Mesodermal cell (in vitro differentiated cells): Measurements from ENCODE around the gene RALGPS1.

Experiments used
- H3K27ac ChIP-seq: 2 replicates; pipeline ENCODE4 v1.7.0; 2013; ENCODE audit warnings: mild to moderate bottlenecking, low read depth, low read length, moderate library complexity; ENCODE audit not compliant: severe bottlenecking
- H3K36me3 ChIP-seq: 2 replicates; pipeline ENCODE4 v1.7.1; 2013; ENCODE audit warnings: mild to moderate bottlenecking, low read length, moderate library complexity; ENCODE audit not compliant: control insufficient read depth, insufficient read depth
- H3K4me1 ChIP-seq: one replicate; pipeline ENCODE4 v1.7.1; 2013; ENCODE audit warnings: mild to moderate bottlenecking, low read length; ENCODE audit not compliant: insufficient read depth, control insufficient read depth, poor library complexity, severe bottlenecking
- H3K4me3 ChIP-seq: 2 replicates; pipeline ENCODE4 v1.7.0; 2013; ENCODE audit warnings: low read length, control low read depth, mild to moderate bottlenecking; ENCODE audit not compliant: insufficient read depth, poor library complexity, severe bottlenecking; ENCODE audit errors: extremely low read depth
- H3K9me3 ChIP-seq: 2 replicates; pipeline ENCODE4 v1.7.1; 2013; ENCODE audit warnings: mild to moderate bottlenecking, low read length, moderate library complexity; ENCODE audit not compliant: control insufficient read depth
- WGBS, 2 experiments: methylation state at CpG; one replicate each; pipeline ENCODE4 v1.1.5; 2013; ENCODE audit warnings: missing lambda C conversion rate in 2 of 2; ENCODE audit not compliant: insufficient coverage in 2 of 2; 5-methylcytosine and 5-hydroxymethylcytosine counted together

The RALGPS1 gene

GRCh38 chr9:127113191-127113972, 198.8 kb downstream of the RALGPS1 start:
- H3K4me3 ChIP-seq, result no peak overlapping the region
- H3K9me3 ChIP-seq, result no peaks in the 10 kb centered on the region
- H3K4me1 ChIP-seq, result peaks cover 23% of the 10 kb centered on the region
- H3K36me3 ChIP-seq, result no peaks in the 10 kb centered on the region
- 87 to 92% methylated on average over 7 to 9 of the region's 10 CpGs for WGBS, 2 experiments
- H3K27ac ChIP-seq, result no peak overlapping the region

- no peaks in the 10 kb centered on the region for H3K36me3 ChIP-seq
- no peak overlapping the region for H3K4me3 ChIP-seq
- WGBS, 2 experiments, result 94 to 100% methylated on average over 4 to 5 of the region's 5 CpGs
Measured at GRCh38 chr9:127114606-127115005, 200.0 kb downstream of the RALGPS1 start.

GRCh38 chr9:127116088-127116726, 201.6 kb downstream of the RALGPS1 start:
- 95 to 97% methylated on average over 4 of the region's 6 CpGs for WGBS, 2 experiments
- peaks cover 29% of the 10 kb centered on the region for H3K4me1 ChIP-seq
- H3K9me3 ChIP-seq, result no peaks in the 10 kb centered on the region
- no peak overlapping the region for H3K4me3 ChIP-seq
- no peak overlapping the region for H3K27ac ChIP-seq
- H3K36me3 ChIP-seq, result no peaks in the 10 kb centered on the region

More at GRCh38 chr9:127114606-127115005, 200.0 kb downstream of the RALGPS1 start:
- Histone ChIP-seq H3K4me1 (peaks cover 27% of the 10 kb centered on the region), H3K9me3 (no peaks in the 10 kb centered on the region), H3K27ac (no peak overlapping the region)

GRCh38 chr9:127116957-127117356, 202.4 kb downstream of the RALGPS1 start:
- H3K36me3 ChIP-seq, result no peaks in the 10 kb centered on the region
- no peaks in the 10 kb centered on the region for H3K9me3 ChIP-seq
- no peak overlapping the region for H3K27ac ChIP-seq
- H3K4me3 ChIP-seq, result no peak overlapping the region
- WGBS, 2 experiments, result 62 to 86% methylated on average over 2 of the region's 2 CpGs
- H3K4me1 ChIP-seq, result peaks cover 34% of the 10 kb centered on the region

- Histone ChIP-seq H3K4me1 (peaks cover 34% of the 10 kb centered on the region), H3K9me3 (no peaks in the 10 kb centered on the region), H3K4me3 (no peak overlapping the region), H3K27ac (no peak overlapping the region), H3K36me3 (no peaks in the 10 kb centered on the region)
- WGBS, 2 experiments, result 95 to 100% methylated on average over 2 to 4 of the region's 4 CpGs
Measured at GRCh38 chr9:127117801-127118200, 203.2 kb downstream of the RALGPS1 start.

GRCh38 chr9:127118597-127119319, 204.2 kb downstream of the RALGPS1 start:
- no peak overlapping the region for H3K27ac ChIP-seq
- H3K36me3 ChIP-seq, result no peaks in the 10 kb centered on the region
- no peaks in the 10 kb centered on the region for H3K9me3 ChIP-seq
- no peak overlapping the region for H3K4me3 ChIP-seq
- H3K4me1 ChIP-seq, result peaks cover 38% of the 10 kb centered on the region
- WGBS, 2 experiments, result 89 to 96% methylated on average over 4 to 6 of the region's 8 CpGs

GRCh38 chr9:127119320-127119709, 204.7 kb downstream of the RALGPS1 start:
- no peaks in the 10 kb centered on the region for H3K36me3 ChIP-seq
- H3K4me3 ChIP-seq, result no peak overlapping the region
- no peaks in the 10 kb centered on the region for H3K9me3 ChIP-seq
- 90 to 97% methylated on average over 3 of the region's 4 CpGs for WGBS, 2 experiments
- no peak overlapping the region for H3K27ac ChIP-seq
- peaks cover 38% of the 10 kb centered on the region for H3K4me1 ChIP-seq

GRCh38 chr9:127121628-127122175, 207.1 kb downstream of the RALGPS1 start:
- Histone ChIP-seq H3K27ac (peak overlapping the region; percentile 73), H3K36me3 (no peaks in the 10 kb centered on the region), H3K4me1 (peaks cover 30% of the 10 kb centered on the region), H3K4me3 (peak overlapping the region; percentile 60), H3K9me3 (no peaks in the 10 kb centered on the region)
- 19 to 22% methylated on average over 15 to 20 of the region's 20 CpGs for WGBS, 2 experiments

GRCh38 chr9:127122176-127123063, 207.8 kb downstream of the RALGPS1 start, which contains the start of gene ANGPTL2:
Gene ANGPTL2 (minus strand): TSS chr9:127122635. CDS start chr9:127108731, 13,904 bp downstream.
- Histone ChIP-seq H3K36me3 (no peaks in the 10 kb centered on the region), H3K9me3 (no peaks in the 10 kb centered on the region), H3K4me1 (peaks cover 24% of the 10 kb centered on the region), H3K27ac (peak within 1 kb of the TSS; percentile 73), H3K4me3 (peak within 1 kb of the TSS; percentile 60)
- 1 to 2% methylated on average over 30 to 38 of the region's 43 CpGs for WGBS, 2 experiments
